ENCODE measurements around the gene ATXN7.

Gene ATXN7

DNA sequence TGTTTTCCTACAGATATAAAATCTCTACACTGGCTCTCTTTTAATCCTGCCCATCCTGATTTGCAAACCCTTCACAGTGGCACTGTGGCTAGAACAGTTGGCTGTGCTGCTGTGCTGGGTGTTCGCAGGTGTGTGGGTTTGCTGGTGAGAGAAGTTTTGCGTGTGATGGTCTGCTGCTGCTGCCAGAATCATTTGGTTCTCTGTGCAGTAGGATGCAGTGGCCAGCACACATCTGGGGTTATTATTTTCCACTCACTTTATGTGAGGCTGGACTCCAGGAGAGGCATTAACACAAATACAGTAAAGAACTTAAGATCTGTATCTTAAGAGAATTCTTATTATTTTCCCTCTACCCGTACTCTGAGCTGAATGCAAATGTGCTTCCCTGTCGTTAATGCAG is 175.7 kb downstream of the ATXN7 start:
- no peak for TF ChIP-seq REST (IDR thresholded peaks at IDR 0.05; ENCODE audit: insufficient read depth in 1 of 2, low read depth in 2 of 2, low read length in 2 of 2)
- no peak for TF ChIP-seq FOXP2 (optimal IDR thresholded peaks at IDR 0.05; ENCODE audit: borderline replicate concordance, extremely low read depth, extremely low read length, insufficient read depth)
- TF ChIP-seq POLR2AphosphoS5 (IDR thresholded peaks at IDR 0.05; ENCODE audit: low read depth, low read length) = no peak
- no peak for TF ChIP-seq SIN3A (IDR thresholded peaks at IDR 0.05; ENCODE audit: borderline replicate concordance, insufficient read depth, low read length)
- TF ChIP-seq TAF1 (IDR thresholded peaks at IDR 0.05; ENCODE audit: borderline replicate concordance, insufficient read depth, low read length) = no peak

- no peak for TF ChIP-seq REST (IDR thresholded peaks at IDR 0.05; ENCODE audit: insufficient read depth in 1 of 2, low read depth in 2 of 2, low read length in 2 of 2)
- TF ChIP-seq FOXP2 (optimal IDR thresholded peaks at IDR 0.05; ENCODE audit: borderline replicate concordance, extremely low read depth, extremely low read length, insufficient read depth) = no peak
- TF ChIP-seq POLR2AphosphoS5 (IDR thresholded peaks at IDR 0.05; ENCODE audit: low read depth, low read length) = no peak
- no peak for TF ChIP-seq SIN3A (IDR thresholded peaks at IDR 0.05; ENCODE audit: borderline replicate concordance, insufficient read depth, low read length)
- TF ChIP-seq TAF1 (IDR thresholded peaks at IDR 0.05; ENCODE audit: borderline replicate concordance, insufficient read depth, low read length) = no peak
Observed at GRCh38 chr3:64039981-64040733, 176.5 kb downstream of the ATXN7 start.

GRCh38 chr3:64042952-64043351 is 179.3 kb downstream of the ATXN7 start:
- no peak for TF ChIP-seq REST (IDR thresholded peaks at IDR 0.05; ENCODE audit: insufficient read depth in 1 of 2, low read depth in 2 of 2, low read length in 2 of 2)
- no peak for TF ChIP-seq FOXP2 (optimal IDR thresholded peaks at IDR 0.05; ENCODE audit: borderline replicate concordance, extremely low read depth, extremely low read length, insufficient read depth)
- no peak for TF ChIP-seq SIN3A (IDR thresholded peaks at IDR 0.05; ENCODE audit: borderline replicate concordance, insufficient read depth, low read length)

DNA sequence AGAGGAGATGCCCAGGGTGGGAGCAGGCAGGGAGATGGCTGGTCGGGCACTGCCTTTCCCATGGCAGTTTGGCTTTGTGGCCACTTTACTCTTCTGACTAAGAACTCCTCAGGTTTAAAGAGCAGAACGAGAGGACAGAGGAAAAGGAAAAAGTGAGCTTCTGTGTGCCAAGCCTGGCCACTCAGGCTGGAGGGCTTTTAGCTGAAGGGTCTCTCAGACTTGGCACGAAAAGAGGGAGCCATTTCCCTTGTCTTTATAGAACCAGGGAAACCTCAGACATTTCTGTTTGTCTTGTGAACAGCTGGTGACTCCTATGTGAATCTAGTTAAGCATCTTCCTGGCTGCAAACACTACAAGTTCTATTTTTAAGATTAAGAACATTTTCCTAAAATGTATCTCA is 182.9 kb downstream of the ATXN7 start:
- TF ChIP-seq REST (IDR thresholded peaks at IDR 0.05; ENCODE audit: insufficient read depth in 1 of 2, low read depth in 2 of 2, low read length in 2 of 2) (no peak), POLR2AphosphoS5 (IDR thresholded peaks at IDR 0.05; ENCODE audit: low read depth, low read length) (no peak), TAF1 (IDR thresholded peaks at IDR 0.05; ENCODE audit: borderline replicate concordance, insufficient read depth, low read length) (no peak), SIN3A (IDR thresholded peaks at IDR 0.05; ENCODE audit: borderline replicate concordance, insufficient read depth, low read length) (no peak), FOXP2 (optimal IDR thresholded peaks at IDR 0.05; ENCODE audit: borderline replicate concordance, extremely low read depth, extremely low read length, insufficient read depth) (no peak)

All from PFSK-1 (cell line).